H1 (cell line): ENCODE data around the gene CAMK2B.

Experiments used
- EGR1 ChIP-seq: IDR thresholded peaks from 2 replicates; pipeline ENCODE4 v1.6.1; 2011; ENCODE audit warnings: low read depth, low read length, borderline replicate concordance
- POLR2A ChIP-seq, 2 experiments: IDR thresholded peaks; 1 replicate in 1 of 2; 2 replicates in 1 of 2; pipeline ENCODE4 v1.6.1; 2011; ENCODE audit warnings: low read depth in 2 of 2, low read length in 2 of 2, mild to moderate bottlenecking in 2 of 2; ENCODE audit errors: control extremely low read depth in 1 of 2

DNA sequence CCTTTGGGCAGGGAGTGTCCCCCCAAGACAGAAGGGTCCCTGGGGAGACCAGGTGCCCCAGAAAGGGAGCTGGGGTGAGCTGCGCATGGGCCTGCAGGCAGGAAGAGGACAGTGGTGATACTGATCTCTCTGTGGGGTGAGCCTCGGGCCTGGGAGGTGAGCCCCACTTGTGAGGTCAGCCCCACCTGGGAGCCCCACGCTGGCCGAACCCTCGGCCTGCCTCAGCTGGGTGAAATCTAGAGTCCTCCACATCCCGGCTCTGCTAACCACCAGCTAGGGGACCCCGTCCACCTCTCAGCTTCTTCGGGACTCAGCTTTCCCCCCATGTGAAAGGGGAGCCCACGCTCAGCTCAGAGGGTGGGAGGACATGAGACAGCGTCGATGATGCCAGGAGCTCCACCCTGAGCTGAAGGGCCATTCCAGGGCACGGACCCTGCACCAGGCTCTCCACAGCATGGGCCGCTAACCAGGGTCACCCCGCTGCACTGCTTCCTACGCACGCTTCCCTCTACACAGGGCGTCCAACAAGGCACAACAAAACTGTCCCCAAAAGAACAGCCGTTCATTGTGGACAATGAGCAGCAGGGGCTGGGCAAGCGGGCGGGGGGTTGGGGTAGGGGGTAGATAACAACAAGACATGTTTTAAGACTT lies 48.7 kb downstream of the CAMK2B start:
- TF ChIP-seq POLR2A (IDR thresholded peaks at IDR 0.05; ENCODE audit: control extremely low read depth in 1 of 2, low read depth in 2 of 2, low read length in 2 of 2) (no peak), EGR1 (no peak)
